Esophagus squamous epithelium (tissue), 5 donors: ENCODE data around the gene GTF3C1. TPM values are rescaled to one million over a fixed set of nuclear protein-coding genes. Genes with fewer than 3 reads are reported as not detected.
"Not testable (repeated sequence)": the region's sequence is repeated elsewhere in the genome, so short reads cannot be mapped to it uniquely, and the experiment has no call there.

Source experiments
- DNase-seq: peaks from one replicate; lab custom pipeline; 2025; lab: John Stamatoyannopoulos, UW
- H3K27ac ChIP-seq, 4 donors: fragments of 200-600 bp; sonication (generic); one replicate each; pipeline ENCODE4 v1.5.1; 2016 to 2019; ENCODE audit warnings: mild to moderate bottlenecking in 1 of 4
- H3K27me3 ChIP-seq, 4 donors: fragments of 200-600 bp; sonication (generic); 1 replicate in 3 of 4; 2 replicates in 1 of 4; pipeline versions ENCODE4 v1.5.1 to v1.6.0; 2017 to 2021; ENCODE audit warnings: antibody characterized with exemption in 1 of 4
- H3K36me3 ChIP-seq, 3 donors: fragments of 200-600 bp; sonication (generic); one replicate each; pipeline ENCODE4 v1.5.1; 2016 to 2019
- H3K4me1 ChIP-seq, 3 donors: fragments of 200-600 bp; sonication (generic); one replicate each; pipeline ENCODE4 v1.5.1; 2017 to 2019
- H3K4me3 ChIP-seq, 4 donors: fragments of 200-600 bp; sonication (generic); 1 replicate in 3 of 4; 2 replicates in 1 of 4; pipeline ENCODE4 v1.5.1; 2016 to 2019; ENCODE audit warnings: mild to moderate bottlenecking in 2 of 4, moderate library complexity in 1 of 4
- H3K9me3 ChIP-seq, 3 donors: fragments of 200-600 bp; sonication (generic); one replicate each; pipeline ENCODE4 v1.5.1; 2016 to 2019
- CTCF ChIP-seq, 6 experiments: fragments of 450-650 bp in 4 of 6; fragments of 200-600 bp in 2 of 6; sonication (generic) in 2 of 6; IDR thresholded peaks; one replicate each; pipeline ENCODE4 v1.5.1; 2016 to 2019; ENCODE audit warnings: antibody characterized with exemption in 6 of 6, mild to moderate bottlenecking in 4 of 6, moderate library complexity in 4 of 6
- POLR2A ChIP-seq, 4 donors: fragments of 450-650 bp; IDR thresholded peaks; one replicate each; pipeline ENCODE4 v1.6.1; 2017; ENCODE audit warnings: antibody characterized with exemption in 4 of 4, mild to moderate bottlenecking in 4 of 4, moderate library complexity in 3 of 4
- WGBS, 2 donors: methylation state at CpG; one replicate each; pipeline ENCODE4 v1.1.5; 2018; 5-methylcytosine and 5-hydroxymethylcytosine counted together
- intact Hi-C: fragments of 100-400 bp; cut with DNase I; formaldehyde crosslinking; loops from one replicate; pipeline ENCODE4 v1.15.0; 2022
- total RNA-seq, 4 donors: library from RNA; depleted of rRNA; stranded (reverse); fragments of >200 nt; gene quantifications; one replicate each; pipeline ENCODE4 v1.1.0, GENCODE V29; 2016
- donor health status: DM: yes; HTN: yes; CAD: no.

Gene GTF3C1
- total RNA-seq, 4 donors from 2014 or later, result 76.5 to 171 (median 84.9) TPM

- TF ChIP-seq CTCF (IDR thresholded peaks at IDR 0.05), result no peak
- no peak for TF ChIP-seq POLR2A (IDR thresholded peaks at IDR 0.05)
- intact Hi-C loops, result no loop called here
- H3K27me3 ChIP-seq, result no peaks in the 10 kb centered on the region
- peaks cover 0 to 6% (median 5%) of the 10 kb centered on the region in 3 donors for H3K9me3 ChIP-seq
- H3K36me3 ChIP-seq, result no peaks in the 10 kb centered on the region
- no peak for DNase-seq
- no peak overlapping the region for H3K4me3 ChIP-seq
- H3K4me1 ChIP-seq, result no peaks in the 10 kb centered on the region
- H3K27ac ChIP-seq, result no peak overlapping the region
- 67 to 77% methylated on average over 11 to 18 of the region's 18 CpGs for WGBS, 2 donors
Observed at GRCh38 chr16:27439271-27440018, 110.3 kb downstream of the GTF3C1 start.

- intact Hi-C loops, result no loop called here
- TF ChIP-seq POLR2A (IDR thresholded peaks at IDR 0.05), result no peak
- no peak for TF ChIP-seq CTCF (IDR thresholded peaks at IDR 0.05)
- 94% methylated on average over 5 of the region's 6 CpGs; no CpG with 5 or more reads in 1 of the 2 donors for WGBS, 2 donors
- Histone ChIP-seq H3K4me1 (no peaks in the 10 kb centered on the region), H3K9me3 (no peaks in the 10 kb centered on the region), H3K27me3 (no peaks in the 10 kb centered on the region), H3K4me3 (no peak overlapping the region), H3K36me3 (no peaks in the 10 kb centered on the region), H3K27ac (no peak overlapping the region)
- no peak for DNase-seq
Observed at GRCh38 chr16:27437946-27438345, 111.8 kb downstream of the GTF3C1 start.

- no peaks in the 10 kb centered on the region for H3K36me3 ChIP-seq
- 67 to 90% methylated on average over 3 of the region's 9 CpGs for WGBS, 2 donors
- intact Hi-C loops, result no loop called here
- H3K27ac ChIP-seq, result no peak overlapping the region
- H3K27me3 ChIP-seq, result no peaks in the 10 kb centered on the region
- H3K4me3 ChIP-seq, result no peak overlapping the region
- no peaks in the 10 kb centered on the region for H3K9me3 ChIP-seq
- H3K4me1 ChIP-seq, result peaks cover 0 to 3% (median 0%) of the 10 kb centered on the region in 3 donors
- DNase-seq, result no peak
- no peak for TF ChIP-seq CTCF (IDR thresholded peaks at IDR 0.05)
- TF ChIP-seq POLR2A (IDR thresholded peaks at IDR 0.05), result no peak
Observed at GRCh38 chr16:27436921-27437650, 112.6 kb downstream of the GTF3C1 start.

- Histone ChIP-seq H3K4me1 (peaks cover 0 to 3% (median 0%) of the 10 kb centered on the region in 3 donors), H3K4me3 (no peak overlapping the region), H3K36me3 (no peaks in the 10 kb centered on the region), H3K9me3 (no peaks in the 10 kb centered on the region), H3K27me3 (peaks cover 0 to 5% (median 0%) of the 10 kb centered on the region in 4 donors), H3K27ac (no peak overlapping the region)
- WGBS, 2 donors, result 92 to 95% methylated on average over 1 to 8 of the region's 8 CpGs
- TF ChIP-seq POLR2A (IDR thresholded peaks at IDR 0.05), result no peak
- no peak for TF ChIP-seq CTCF (IDR thresholded peaks at IDR 0.05)
- DNase-seq, result no peak
- intact Hi-C loops, result no loop called here
Observed at GRCh38 chr16:27436065-27436464, 113.6 kb downstream of the GTF3C1 start.

- DNase-seq, H3K4me3 ChIP-seq, intact Hi-C loops, H3K36me3 ChIP-seq, H3K4me1 ChIP-seq, H3K27ac ChIP-seq, H3K9me3 ChIP-seq: not testable (repeated sequence)
- H3K27me3 ChIP-seq, result peaks cover 0 to 11% (median 0%) of the 10 kb centered on the region in 4 donors
- 79 to 93% methylated on average over 5 of the region's 5 CpGs for WGBS, 2 donors
Observed at GRCh38 chr16:27435146-27435545, 114.6 kb downstream of the GTF3C1 start.
